PFSK-1 (cell line): Measurements from ENCODE around the gene SLC2A13.

Experiments used
- FOXP2 ChIP-seq: optimal IDR thresholded peaks from 2 replicates; pipeline ENCODE3; 2011; ENCODE audit warnings: borderline replicate concordance, control low read depth, inconsistent platforms; ENCODE audit not compliant: insufficient read depth; ENCODE audit errors: extremely low read length, extremely low read depth
- POLR2AphosphoS5 ChIP-seq: IDR thresholded peaks from 2 replicates; pipeline ENCODE4 v1.6.1; 2012; ENCODE audit warnings: low read depth, mild to moderate bottlenecking, control low read depth, low read length, moderate library complexity
- SIN3A ChIP-seq: IDR thresholded peaks from 2 replicates; pipeline ENCODE4 v1.6.1; 2012; ENCODE audit warnings: mild to moderate bottlenecking, low read length, moderate library complexity, borderline replicate concordance; ENCODE audit not compliant: insufficient read depth
- TAF1 ChIP-seq: IDR thresholded peaks from 2 replicates; pipeline ENCODE4 v1.6.1; 2012; ENCODE audit warnings: low read length, control low read depth, borderline replicate concordance; ENCODE audit not compliant: insufficient read depth
- TF ChIP-seq, protein P1 (sequence below), 2 experiments: IDR thresholded peaks; 2 replicates each; pipeline versions ENCODE4 v1.6.1 to v1.8.0; 2011 to 2012; ENCODE audit warnings: low read depth in 2 of 2, low read length in 2 of 2, control low read depth in 1 of 2, inconsistent platforms in 1 of 2, mild to moderate bottlenecking in 1 of 2, moderate library complexity in 1 of 2; ENCODE audit not compliant: insufficient read depth in 1 of 2

The SLC2A13 gene

DNA sequence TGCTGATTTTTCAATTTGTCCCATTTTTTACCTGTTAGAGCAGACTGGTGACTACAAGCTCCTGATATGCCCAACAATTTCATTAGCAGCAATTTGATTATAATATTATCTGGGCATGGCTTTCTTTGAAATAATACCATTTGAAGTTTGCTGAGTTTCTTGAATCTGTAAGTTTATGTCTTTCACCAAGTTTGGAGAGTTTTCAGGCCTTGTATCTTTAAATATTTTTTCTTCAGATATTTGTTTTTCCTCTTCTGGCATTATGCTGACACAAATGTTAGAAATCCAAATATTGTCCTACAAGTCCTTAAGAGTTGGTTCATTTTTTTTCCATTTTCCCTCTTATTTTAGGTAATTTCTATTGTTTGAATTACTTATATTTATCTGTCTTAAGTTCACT is 30.4 kb downstream of the SLC2A13 start:
- TF ChIP-seq FOXP2 = no peak
- TF ChIP-seq, protein P1, sequence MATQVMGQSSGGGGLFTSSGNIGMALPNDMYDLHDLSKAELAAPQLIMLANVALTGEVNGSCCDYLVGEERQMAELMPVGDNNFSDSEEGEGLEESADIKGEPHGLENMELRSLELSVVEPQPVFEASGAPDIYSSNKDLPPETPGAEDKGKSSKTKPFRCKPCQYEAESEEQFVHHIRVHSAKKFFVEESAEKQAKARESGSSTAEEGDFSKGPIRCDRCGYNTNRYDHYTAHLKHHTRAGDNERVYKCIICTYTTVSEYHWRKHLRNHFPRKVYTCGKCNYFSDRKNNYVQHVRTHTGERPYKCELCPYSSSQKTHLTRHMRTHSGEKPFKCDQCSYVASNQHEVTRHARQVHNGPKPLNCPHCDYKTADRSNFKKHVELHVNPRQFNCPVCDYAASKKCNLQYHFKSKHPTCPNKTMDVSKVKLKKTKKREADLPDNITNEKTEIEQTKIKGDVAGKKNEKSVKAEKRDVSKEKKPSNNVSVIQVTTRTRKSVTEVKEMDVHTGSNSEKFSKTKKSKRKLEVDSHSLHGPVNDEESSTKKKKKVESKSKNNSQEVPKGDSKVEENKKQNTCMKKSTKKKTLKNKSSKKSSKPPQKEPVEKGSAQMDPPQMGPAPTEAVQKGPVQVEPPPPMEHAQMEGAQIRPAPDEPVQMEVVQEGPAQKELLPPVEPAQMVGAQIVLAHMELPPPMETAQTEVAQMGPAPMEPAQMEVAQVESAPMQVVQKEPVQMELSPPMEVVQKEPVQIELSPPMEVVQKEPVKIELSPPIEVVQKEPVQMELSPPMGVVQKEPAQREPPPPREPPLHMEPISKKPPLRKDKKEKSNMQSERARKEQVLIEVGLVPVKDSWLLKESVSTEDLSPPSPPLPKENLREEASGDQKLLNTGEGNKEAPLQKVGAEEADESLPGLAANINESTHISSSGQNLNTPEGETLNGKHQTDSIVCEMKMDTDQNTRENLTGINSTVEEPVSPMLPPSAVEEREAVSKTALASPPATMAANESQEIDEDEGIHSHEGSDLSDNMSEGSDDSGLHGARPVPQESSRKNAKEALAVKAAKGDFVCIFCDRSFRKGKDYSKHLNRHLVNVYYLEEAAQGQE (IDR thresholded peaks at IDR 0.05; ENCODE audit: insufficient read depth in 1 of 2, low read depth in 2 of 2, low read length in 2 of 2) = no peak
- TF ChIP-seq TAF1 = no peak
- no peak for TF ChIP-seq SIN3A
- no peak for TF ChIP-seq POLR2AphosphoS5

GRCh38 chr12:40068416-40068815 is 37.5 kb downstream of the SLC2A13 start:
- TF ChIP-seq SIN3A (no peak), FOXP2 (no peak), TAF1 (no peak), POLR2AphosphoS5 (no peak)
- TF ChIP-seq, protein P1 (IDR thresholded peaks at IDR 0.05; ENCODE audit: insufficient read depth in 1 of 2, low read depth in 2 of 2, low read length in 2 of 2) = no peak

- TF ChIP-seq SIN3A (no peak), TAF1 (no peak), FOXP2 (no peak), POLR2AphosphoS5 (no peak)
- TF ChIP-seq, protein P1 (IDR thresholded peaks at IDR 0.05; ENCODE audit: insufficient read depth in 1 of 2, low read depth in 2 of 2, low read length in 2 of 2) = no peak
Observed at GRCh38 chr12:40065636-40066035, 40.2 kb downstream of the SLC2A13 start.

DNA sequence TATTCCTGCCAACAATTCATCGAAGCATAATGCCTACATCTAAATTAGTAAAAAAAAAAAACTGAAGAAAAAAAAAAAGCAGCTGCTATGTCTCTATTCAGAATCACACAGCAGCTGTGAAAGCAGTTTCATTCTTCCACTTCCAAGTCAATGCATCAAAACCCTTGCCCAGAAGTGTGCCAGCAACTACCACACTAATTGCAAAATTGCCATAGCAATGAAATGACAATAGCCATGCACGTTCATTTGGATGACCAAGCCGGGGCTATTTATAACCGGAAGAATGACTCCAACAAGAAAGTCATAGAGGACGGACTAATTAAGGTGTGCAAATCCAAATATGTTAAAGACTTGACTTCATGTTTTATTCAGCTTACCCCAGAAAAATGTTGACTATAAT is 42.5 kb downstream of the SLC2A13 start:
- no peak for TF ChIP-seq SIN3A
- no peak for TF ChIP-seq FOXP2
- TF ChIP-seq POLR2AphosphoS5 = no peak
- TF ChIP-seq, protein P1 (IDR thresholded peaks at IDR 0.05; ENCODE audit: insufficient read depth in 1 of 2, low read depth in 2 of 2, low read length in 2 of 2) = no peak
- TF ChIP-seq TAF1 = no peak

DNA sequence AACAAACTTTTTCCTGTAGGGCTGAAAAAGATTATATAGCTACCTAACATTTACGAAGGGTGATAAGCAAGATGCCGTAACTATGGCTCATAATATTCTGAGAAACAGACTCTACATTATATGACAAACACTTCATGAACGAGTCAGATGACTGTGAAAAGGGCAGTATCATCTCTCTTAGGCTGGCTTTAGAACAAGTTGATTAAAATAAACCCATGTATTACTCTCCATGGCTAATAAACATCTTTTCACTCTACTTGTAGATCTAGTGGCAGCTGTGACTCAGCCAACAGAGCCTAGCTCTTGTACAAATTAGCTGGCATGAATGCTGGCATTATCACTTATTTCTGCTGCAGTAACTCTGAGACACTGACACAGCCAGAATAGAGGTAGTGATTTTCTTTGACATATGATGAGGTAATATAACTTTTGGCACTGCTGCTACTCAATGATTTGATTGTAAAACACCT is 47.1 kb downstream of the SLC2A13 start:
- TF ChIP-seq FOXP2 (no peak), TAF1 (no peak), POLR2AphosphoS5 (no peak), SIN3A (no peak)
- TF ChIP-seq, protein P1 (IDR thresholded peaks at IDR 0.05; ENCODE audit: insufficient read depth in 1 of 2, low read depth in 2 of 2, low read length in 2 of 2) = no peak
